Kidney epithelial cell (primary cell): Measurements from ENCODE around the gene NUFIP1. TPM values are rescaled to one million over a fixed set of nuclear protein-coding genes. Genes with fewer than 3 reads are reported as not detected.

Source experiments
- DNase-seq: peaks from one replicate; pipeline ENCODE4 v3.0.0-alpha.2; 2010; ENCODE audit warnings: low read depth
- H3K27me3 ChIP-seq: 2 replicates; pipeline ENCODE4 v1.6.0; 2011; ENCODE audit warnings: low read length; ENCODE audit not compliant: control insufficient read depth, insufficient read depth
- H3K36me3 ChIP-seq: 2 replicates; pipeline ENCODE4 v1.5.1; 2011; ENCODE audit warnings: low read length; ENCODE audit not compliant: control insufficient read depth, insufficient read depth
- H3K4me3 ChIP-seq: 2 replicates; pipeline ENCODE4 v1.5.1; 2011; ENCODE audit warnings: low read depth, mild to moderate bottlenecking, control low read depth, low read length
- CTCF ChIP-seq: IDR thresholded peaks from 2 replicates; pipeline ENCODE4 v1.5.1; 2011; ENCODE audit warnings: mild to moderate bottlenecking, moderate library complexity, low read length, control low read depth, inconsistent platforms; ENCODE audit not compliant: insufficient read depth, poor library complexity, severe bottlenecking
- total RNA-seq: library from RNA; depleted of rRNA; stranded (reverse); fragments of >200 nt; gene quantifications from 2 replicates; pipeline ENCODE4 v1.2.3, GENCODE V29; 2015

NUFIP1 gene
- total RNA-seq, 1 donor from 2014 or later = 6.3 TPM

- Histone ChIP-seq H3K27me3 (no peaks in the 10 kb centered on the region), H3K36me3 (no peaks in the 10 kb centered on the region), H3K4me3 (no peak overlapping the region)
- TF ChIP-seq CTCF = peak; percentile 50
- no peak for DNase-seq
Measured at GRCh38 chr13:44972956-44973581, 16.2 kb downstream of the NUFIP1 start.

GRCh38 chr13:44971656-44972595 lies 17.3 kb downstream of the NUFIP1 start:
- H3K4me3 ChIP-seq = no peak overlapping the region
- TF ChIP-seq CTCF = no peak
- no peak for DNase-seq
- no peaks in the 10 kb centered on the region for H3K36me3 ChIP-seq
- no peaks in the 10 kb centered on the region for H3K27me3 ChIP-seq

GRCh38 chr13:44969551-44970484 lies 19.5 kb downstream of the NUFIP1 start:
- DNase-seq = peak; percentile 23
- H3K27me3 ChIP-seq = no peaks in the 10 kb centered on the region
- H3K4me3 ChIP-seq = no peak overlapping the region
- peak; percentile 71 for TF ChIP-seq CTCF
- peaks cover 1% of the 10 kb centered on the region for H3K36me3 ChIP-seq

GRCh38 chr13:44968434-44968815 lies 20.8 kb downstream of the NUFIP1 start:
- no peak for TF ChIP-seq CTCF
- H3K36me3 ChIP-seq = peaks cover 1% of the 10 kb centered on the region
- no peaks in the 10 kb centered on the region for H3K27me3 ChIP-seq
- DNase-seq = no peak
- H3K4me3 ChIP-seq = no peak overlapping the region

GRCh38 chr13:44967704-44968433 lies 21.4 kb downstream of the NUFIP1 start:
- no peak overlapping the region for H3K4me3 ChIP-seq
- H3K27me3 ChIP-seq = no peaks in the 10 kb centered on the region
- no peak for DNase-seq
- peaks cover 1% of the 10 kb centered on the region for H3K36me3 ChIP-seq
- TF ChIP-seq CTCF = peak; percentile 26
